ENCODE data around the gene SHC2. TPM values are rescaled to one million over a fixed set of nuclear protein-coding genes. Genes with fewer than 3 reads are reported as not detected.
"Not testable (repeated sequence)": the region's sequence is repeated elsewhere in the genome, so short reads cannot be mapped to it uniquely, and the experiment has no call there.

Gene SHC2
- total RNA-seq, 2 experiments from 2014 or later: 0.36 to 0.42 TPM

GRCh38 chr19:380618-381219, 80.1 kb downstream of the SHC2 start:
- H3K36me3 ChIP-seq (ENCODE audit: insufficient read depth, low read length); H3K4me3 ChIP-seq (ENCODE audit: low read length); intact Hi-C loops (cut with DNase I, micrococcal nuclease); POLR2A ChIA-PET; ATAC-seq (ENCODE audit: poor library complexity); H3K27ac Mint-ChIP-seq; H3K27ac ChIP-seq (ENCODE audit: low read depth in 1 of 2, low read length in 2 of 2); DNase-seq; CTCF ChIA-PET; H3K36me3 Mint-ChIP-seq (ENCODE audit: low read depth); H3K4me3 Mint-ChIP-seq; H3K9me3 Mint-ChIP-seq: not testable (repeated sequence)
- Histone ChIP-seq H3K9me3 (ENCODE audit: control insufficient read depth in 1 of 2, insufficient read depth in 1 of 2, low read length in 2 of 2) (peaks cover 0 to 21% of the 10 kb centered on the region in 2 experiments), H3K27me3 (ENCODE audit: control insufficient read depth in 1 of 2, insufficient read depth in 2 of 2, low read length in 2 of 2) (peaks cover 12 to 24% of the 10 kb centered on the region in 2 experiments), H3K4me1 (ENCODE audit: insufficient read depth, low read length) (peaks cover 20% of the 10 kb centered on the region)
- peaks cover 55% of the 10 kb centered on the region for H3K27me3 Mint-ChIP-seq
- H3K4me1 Mint-ChIP-seq (ENCODE audit: low read depth): peaks cover 13% of the 10 kb centered on the region

- peaks cover 46% of the 10 kb centered on the region for H3K27me3 Mint-ChIP-seq
- H3K9me3 ChIP-seq (ENCODE audit: control insufficient read depth in 1 of 2, insufficient read depth in 1 of 2, low read length in 2 of 2): peaks cover 0 to 21% of the 10 kb centered on the region in 2 experiments
- no peaks in the 10 kb centered on the region for H3K9me3 Mint-ChIP-seq
- no peak overlapping the region for H3K27ac Mint-ChIP-seq
- POLR2A ChIA-PET: no interaction called here
- peaks cover 13% of the 10 kb centered on the region for H3K4me1 Mint-ChIP-seq (ENCODE audit: low read depth)
- CTCF ChIA-PET: no interaction called here
- peaks cover 12 to 20% of the 10 kb centered on the region in 2 experiments for H3K27me3 ChIP-seq (ENCODE audit: control insufficient read depth in 1 of 2, insufficient read depth in 2 of 2, low read length in 2 of 2)
- DNase-seq: no peak
- no peak overlapping the region for H3K4me3 ChIP-seq (ENCODE audit: low read length)
- no peak overlapping the region for H3K27ac ChIP-seq (ENCODE audit: low read depth in 1 of 2, low read length in 2 of 2)
- no peaks in the 10 kb centered on the region for H3K36me3 ChIP-seq (ENCODE audit: insufficient read depth, low read length)
- no peak for TF ChIP-seq CTCF (IDR thresholded peaks at IDR 0.05)
- no peak overlapping the region for H3K4me3 Mint-ChIP-seq
- peaks cover 20% of the 10 kb centered on the region for H3K4me1 ChIP-seq (ENCODE audit: insufficient read depth, low read length)
- ATAC-seq (ENCODE audit: poor library complexity): no peak
- H3K36me3 Mint-ChIP-seq (ENCODE audit: low read depth): no peaks in the 10 kb centered on the region
- intact Hi-C loops (cut with DNase I, micrococcal nuclease): no loop called here
Observed at GRCh38 chr19:379796-380195, 81.0 kb downstream of the SHC2 start.

GRCh38 chr19:378706-379105, 82.1 kb downstream of the SHC2 start:
- intact Hi-C loops (cut with DNase I, micrococcal nuclease): no loop called here
- POLR2A ChIA-PET: no interaction called here
- Histone ChIP-seq H3K4me3 (ENCODE audit: low read length) (no peak overlapping the region), H3K36me3 (ENCODE audit: insufficient read depth, low read length) (no peaks in the 10 kb centered on the region), H3K4me1 (ENCODE audit: insufficient read depth, low read length) (peaks cover 13% of the 10 kb centered on the region), H3K27me3 (ENCODE audit: control insufficient read depth in 1 of 2, insufficient read depth in 2 of 2, low read length in 2 of 2) (peaks cover 6 to 10% of the 10 kb centered on the region in 2 experiments), H3K9me3 (ENCODE audit: control insufficient read depth in 1 of 2, insufficient read depth in 1 of 2, low read length in 2 of 2) (peaks cover 0 to 13% of the 10 kb centered on the region in 2 experiments), H3K27ac (ENCODE audit: low read depth in 1 of 2, low read length in 2 of 2) (no peak overlapping the region)
- TF ChIP-seq CTCF (IDR thresholded peaks at IDR 0.05): no peak
- Mint-ChIP-seq H3K9me3 (no peaks in the 10 kb centered on the region), H3K27me3 (peaks cover 36% of the 10 kb centered on the region), H3K4me3 (no peak overlapping the region), H3K27ac (no peak overlapping the region), H3K36me3 (ENCODE audit: low read depth) (no peaks in the 10 kb centered on the region), H3K4me1 (ENCODE audit: low read depth) (peaks cover 11% of the 10 kb centered on the region)
- DNase-seq: no peak
- CTCF ChIA-PET: no interaction called here
- ATAC-seq (ENCODE audit: poor library complexity): no peak

All from CD4-positive, alpha-beta T cell (primary cell).